NCI-H1092 treated with DMSO at 0.1 percent for 48 hours (cell line): ENCODE results near the gene ZNF668.
A peak's percentile ranks its signal among the peaks of the same experiment; 100 is the strongest.
"Not testable (repeated sequence)": the region's sequence is repeated elsewhere in the genome, so short reads cannot be mapped to it uniquely, and the experiment has no call there.

Experiments
- DNase-seq: peaks from one replicate; lab custom pipeline; 2025; lab: John Stamatoyannopoulos, UW

ZNF668 gene

GRCh38 chr16:31100876-31101641 is 27.0 kb upstream of the ZNF668 start:
- not testable (repeated sequence) for DNase-seq

DNA sequence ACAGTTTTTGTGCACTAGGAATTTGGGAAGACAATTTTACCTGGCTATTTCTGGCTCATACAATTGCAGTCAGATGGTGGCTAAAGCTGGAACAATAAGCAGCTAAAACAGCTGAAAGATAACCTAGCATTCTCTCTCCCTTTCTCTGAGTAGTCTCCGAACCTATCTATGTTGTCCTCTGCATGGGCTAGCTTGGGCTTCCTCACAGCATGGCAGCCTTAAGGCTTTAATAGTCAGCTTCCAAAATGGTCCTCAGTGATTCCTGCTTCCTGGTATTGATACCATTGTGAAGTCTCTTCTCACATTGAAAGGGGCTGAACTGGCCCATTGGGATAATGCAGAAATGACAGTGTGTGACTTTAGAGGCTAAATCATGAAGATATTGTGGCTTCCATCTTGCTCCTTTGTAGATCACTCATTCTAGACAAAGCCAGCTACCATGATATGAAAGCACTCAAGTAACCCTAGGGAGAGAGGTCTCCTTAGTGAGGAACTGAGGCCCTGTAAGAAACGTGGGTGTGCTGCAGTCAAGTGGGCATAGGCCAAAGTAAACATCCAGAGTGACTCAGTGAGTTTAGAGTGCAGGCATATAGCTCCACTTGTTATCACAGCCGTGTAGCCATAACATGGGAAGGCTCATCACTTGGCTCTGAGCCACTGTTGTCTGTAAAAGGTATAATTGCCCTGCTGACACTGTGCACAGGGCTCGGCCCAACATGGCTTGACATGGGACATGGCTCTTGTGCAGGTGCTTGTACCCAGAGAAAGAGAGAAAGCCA is 26.0 kb upstream of the ZNF668 start:
- no peak for DNase-seq

DNA sequence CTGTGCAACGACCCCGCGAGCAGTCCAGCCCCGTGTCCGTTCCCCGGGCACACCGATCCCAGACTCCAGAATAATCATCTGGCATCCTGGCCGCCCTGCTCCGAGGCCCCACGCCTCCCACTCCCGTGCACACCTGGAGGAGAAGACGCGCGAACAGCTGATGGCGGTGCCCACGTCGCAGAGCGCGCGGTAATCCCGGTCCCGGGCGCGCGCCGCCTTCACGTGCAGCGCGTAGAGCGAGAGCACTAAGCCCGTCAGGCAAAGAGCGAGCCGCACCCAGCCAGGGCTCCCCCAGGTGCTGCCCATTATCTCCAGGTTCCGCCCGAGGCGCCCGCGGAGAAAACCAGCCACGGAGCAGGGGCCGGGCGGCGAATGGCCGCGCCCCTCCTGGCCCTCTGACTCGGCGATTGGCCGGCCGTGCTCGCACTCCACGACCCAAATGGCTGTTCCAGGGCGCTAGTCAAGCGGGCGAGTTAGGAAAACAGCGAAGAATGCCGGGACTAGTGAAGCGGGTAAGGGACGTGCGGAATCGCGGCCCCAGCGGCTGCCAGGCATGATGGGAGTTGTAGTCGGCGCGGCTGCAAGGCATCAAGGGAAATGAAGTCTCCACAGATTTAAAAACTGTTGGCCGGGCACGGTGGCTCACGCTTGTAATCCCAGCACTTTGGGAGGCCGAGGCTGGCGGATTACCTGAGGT is 20.5 kb upstream of the ZNF668 start, which contains the start of gene VKORC1:
TSS of gene VKORC1 (minus strand) at position 374 of the 697 bp plus-strand sequence. CDS start at position 306, 68 bp downstream.
- peak; percentile 98 for DNase-seq

- DNase-seq, result no peak
Observed at GRCh38 chr16:31094088-31094423, 20.0 kb upstream of the ZNF668 start.

GRCh38 chr16:31093132-31093703 is 19.2 kb upstream of the ZNF668 start:
- no peak for DNase-seq

GRCh38 chr16:31092330-31092729 is 18.3 kb upstream of the ZNF668 start:
- DNase-seq, result no peak

GRCh38 chr16:31090540-31090939 is 16.5 kb upstream of the ZNF668 start:
- no peak for DNase-seq

DNA sequence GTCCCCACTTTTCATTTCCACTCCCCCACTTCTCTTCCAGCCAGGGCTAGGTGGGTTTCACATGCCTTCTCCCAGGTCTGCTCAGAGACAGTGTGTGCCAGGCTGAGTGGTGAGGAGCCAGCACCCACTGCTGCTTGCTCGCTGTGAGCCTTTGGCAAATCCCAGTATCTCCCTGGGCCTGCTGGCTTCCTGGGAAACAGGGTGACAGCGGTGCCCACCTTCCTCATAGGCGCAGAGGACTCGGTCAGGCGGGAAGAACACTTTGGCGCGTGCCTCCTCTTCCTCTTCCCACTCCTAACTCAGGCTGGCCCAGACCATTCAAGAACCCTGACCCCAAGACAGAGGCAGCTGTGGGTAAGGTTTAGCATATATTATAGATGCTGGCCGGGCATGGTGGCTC is 15.2 kb upstream of the ZNF668 start:
- no peak for DNase-seq

DNA sequence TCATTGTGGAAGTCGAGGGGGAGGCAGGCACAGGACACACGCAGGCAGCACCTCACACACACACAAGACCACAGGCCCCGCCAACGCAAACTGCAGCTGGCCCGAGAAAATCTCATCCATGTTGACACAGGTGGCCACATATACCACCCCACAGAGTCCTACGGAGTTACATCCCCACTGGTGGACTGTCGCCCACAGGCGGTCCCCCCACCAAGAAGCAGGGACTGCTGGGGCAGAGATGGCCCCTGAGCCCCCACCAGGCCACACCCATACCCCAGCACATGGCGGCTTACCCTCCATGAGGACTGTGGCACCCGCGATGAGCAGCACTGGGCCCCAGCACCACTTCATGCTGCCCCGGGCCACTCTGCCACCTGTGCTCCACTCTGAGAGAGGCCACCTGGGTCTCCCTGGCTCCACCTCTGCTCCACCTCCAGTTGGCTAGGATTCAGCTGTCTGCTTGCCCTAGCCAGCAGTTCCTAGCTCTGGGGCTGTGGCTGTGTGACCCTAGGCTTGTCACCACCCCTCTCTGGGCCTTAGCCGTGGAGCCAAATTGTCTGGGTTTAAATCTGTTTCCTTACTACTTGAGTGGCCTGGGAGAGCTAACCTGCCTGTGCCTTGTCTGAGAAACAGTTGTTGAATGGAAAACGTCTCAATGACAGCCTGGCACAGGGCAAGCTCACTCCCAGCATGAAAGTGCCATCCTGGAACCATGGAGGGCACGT is 14.6 kb upstream of the ZNF668 start, which contains the start of gene PRSS53:
TSS of gene PRSS53 (minus strand) at position 485 of the 725 bp plus-strand sequence. CDS start at position 351, 134 bp downstream.
- peak; percentile 11 for DNase-seq

DNA sequence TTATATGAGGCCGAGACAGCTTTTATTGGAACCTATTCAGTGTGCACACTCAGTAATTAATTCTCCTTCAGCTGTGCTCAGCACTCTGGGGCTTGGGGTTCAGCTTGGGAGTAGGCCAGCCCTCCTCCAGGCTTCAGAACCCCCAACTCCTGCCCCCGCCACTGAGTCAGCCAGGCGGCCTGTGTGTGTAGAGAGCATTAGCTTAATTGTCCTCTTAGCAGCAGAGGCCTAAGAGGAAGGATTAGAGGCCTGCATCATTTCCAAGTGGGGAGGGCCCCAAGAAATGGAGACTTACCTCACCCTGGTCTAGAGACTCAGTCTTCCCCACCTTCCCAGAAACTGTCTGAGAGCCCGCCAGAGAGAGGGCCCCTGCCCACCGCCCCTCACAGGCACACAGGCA is 13.9 kb upstream of the ZNF668 start:
- no peak for DNase-seq

DNA sequence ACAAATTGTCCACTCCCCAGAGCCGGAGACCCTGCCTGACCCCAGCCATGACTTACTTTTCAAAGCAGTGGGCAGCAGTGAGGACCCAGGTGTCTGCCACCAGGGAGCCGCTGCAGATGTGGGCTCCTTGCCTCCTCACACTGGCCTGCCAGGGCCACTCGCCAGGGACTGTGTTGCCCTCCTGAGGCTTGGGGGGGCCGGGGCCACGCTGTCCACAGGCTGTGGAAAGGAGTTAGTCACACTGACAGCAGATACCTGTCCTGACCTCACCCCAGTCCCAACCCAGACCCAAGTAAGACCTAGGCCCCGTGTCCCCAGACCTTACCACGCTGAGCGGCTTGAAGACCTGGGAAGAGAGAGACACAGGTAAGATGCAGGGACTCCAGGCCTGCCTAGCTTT is 13.4 kb upstream of the ZNF668 start:
- no peak for DNase-seq

DNA sequence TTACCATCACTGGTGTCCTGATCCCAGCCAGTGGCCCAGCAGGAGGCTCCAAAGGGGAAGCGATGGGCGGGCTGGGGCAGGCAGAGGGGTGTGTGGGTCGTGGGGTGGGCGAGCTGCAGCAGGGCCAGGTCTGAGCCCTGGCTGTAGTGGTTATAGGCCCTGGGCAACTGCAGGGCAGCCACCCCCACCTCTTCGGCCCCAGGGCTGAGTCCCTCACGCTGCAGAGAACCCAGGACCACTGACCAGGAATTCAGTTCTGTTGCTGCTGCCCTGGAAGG is 12.5 kb upstream of the ZNF668 start:
- no peak for DNase-seq

DNA sequence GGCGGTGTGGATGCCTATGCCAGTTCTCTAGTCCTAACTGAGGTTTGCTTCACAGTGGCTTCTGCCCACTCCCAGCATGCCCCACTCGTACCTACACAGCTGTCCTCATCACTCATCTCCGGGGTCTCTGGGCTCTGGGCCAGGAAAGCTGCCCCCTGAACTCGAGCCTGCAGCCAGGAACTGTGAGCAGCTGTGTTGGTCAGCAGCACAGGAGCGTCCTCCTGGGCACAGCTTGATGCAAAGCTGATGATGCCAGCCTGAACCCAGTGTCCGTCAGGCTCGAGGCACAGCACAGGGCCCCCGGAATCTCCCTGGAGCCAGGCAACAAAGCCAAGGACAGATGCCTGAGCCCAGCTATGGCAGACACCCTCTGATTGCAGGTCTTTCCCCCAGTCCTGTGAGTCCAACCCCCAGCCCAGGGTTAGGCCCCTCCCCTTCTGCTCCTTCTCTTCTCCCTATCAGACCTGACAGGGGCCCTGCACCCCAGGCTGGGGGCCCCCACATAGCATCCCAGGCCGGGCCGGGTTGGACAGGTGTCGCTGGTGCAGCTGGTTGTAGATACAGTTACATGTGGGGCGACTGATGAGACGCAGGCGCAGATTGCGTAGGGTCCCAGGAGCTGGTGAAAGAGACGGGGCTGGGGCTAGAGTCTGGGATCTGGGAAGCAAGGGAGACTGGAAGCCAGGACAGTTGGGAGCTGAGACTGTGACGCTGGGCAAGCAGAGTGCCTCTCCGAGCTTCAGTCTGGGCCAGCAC is 12.0 kb upstream of the ZNF668 start:
- no peak for DNase-seq

DNA sequence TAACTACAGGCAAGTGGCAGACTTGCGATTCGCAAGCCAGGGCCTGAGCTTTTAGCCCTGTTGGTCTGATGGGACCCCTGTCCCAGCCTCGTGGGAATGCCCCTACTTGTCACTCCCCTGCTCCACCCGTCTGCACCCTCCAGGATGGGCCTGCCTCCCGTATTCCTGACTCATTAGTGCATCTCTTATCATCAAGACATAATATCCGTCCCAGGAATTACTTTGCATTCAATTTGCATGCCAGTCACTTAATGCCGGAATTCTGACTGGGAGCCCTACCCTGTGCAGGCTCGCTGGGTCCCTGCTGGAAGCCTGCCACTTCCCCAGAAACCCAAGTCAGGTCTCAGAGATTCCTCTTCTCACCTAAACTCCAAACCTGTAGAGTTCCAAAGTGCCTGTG is 11.4 kb upstream of the ZNF668 start:
- no peak for DNase-seq

- DNase-seq, result no peak
Observed at GRCh38 chr16:31084584-31085302, 10.7 kb upstream of the ZNF668 start.

GRCh38 chr16:31083981-31084380 is 9.9 kb upstream of the ZNF668 start:
- no peak for DNase-seq

GRCh38 chr16:31083556-31083955 is 9.5 kb upstream of the ZNF668 start:
- DNase-seq, result no peak

DNA sequence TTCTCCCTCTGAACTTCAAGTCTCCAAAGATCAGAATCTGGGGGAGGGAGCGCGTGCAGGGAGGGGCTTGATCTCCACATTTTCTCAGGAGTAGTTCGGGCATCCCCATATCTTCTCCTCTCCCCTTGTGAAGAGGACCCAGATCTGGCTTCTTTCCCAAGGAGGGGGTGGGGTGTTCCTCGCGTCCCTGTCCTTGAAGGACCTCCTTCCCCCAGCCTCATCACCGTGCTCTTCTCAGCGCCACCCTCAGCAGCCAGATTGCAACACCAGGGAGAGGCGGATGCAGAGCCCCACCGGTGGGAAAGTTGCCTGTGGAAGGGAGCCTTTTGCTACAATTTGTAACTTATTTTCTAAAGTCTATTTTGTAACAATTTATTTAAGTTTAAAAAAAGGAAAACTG is 9.0 kb upstream of the ZNF668 start:
- no peak for DNase-seq

GRCh38 chr16:31082368-31083045 is 8.5 kb upstream of the ZNF668 start:
- DNase-seq, result no peak
